D721Med (cell line): ENCODE results near the gene RGS7.

ENCODE experiments used
- DNase-seq: peaks from one replicate; pipeline ENCODE4 v3.0.0; 2011; ENCODE audit warnings: low spot score; ENCODE audit not compliant: insufficient read length
- FAIRE-seq: peaks from 2 replicates; lab custom pipeline; 2011; peaks lifted over from hg19 to GRCh38; lab: Jason Lieb, UNC
- CTCF ChIP-seq: IDR thresholded peaks from 2 replicates; pipeline ENCODE4 v1.5.1; 2012; ENCODE audit warnings: mild to moderate bottlenecking, control low read depth; ENCODE audit not compliant: insufficient read depth; ENCODE audit errors: missing control alignments

RGS7 gene

GRCh38 chr1:241389400-241389799, 32.4 kb upstream of the RGS7 start:
- FAIRE-seq (no peak), DNase-seq (no peak)
- TF ChIP-seq CTCF = no peak

- DNase-seq = no peak
- TF ChIP-seq CTCF = no peak
- FAIRE-seq = no peak
These were observed 30.2 kb upstream of the RGS7 start for GRCh38 chr1:241387216-241387615.

- no peak for DNase-seq
- peak; percentile 88 for FAIRE-seq
These were observed 19.7 kb upstream of the RGS7 start for GRCh38 chr1:241376701-241377100.

GRCh38 chr1:241375886-241376285, 18.9 kb upstream of the RGS7 start:
- no peak for TF ChIP-seq CTCF
- no peak for DNase-seq
- FAIRE-seq = peak; percentile 90

More at GRCh38 chr1:241376701-241377100, 19.7 kb upstream of the RGS7 start:
- TF ChIP-seq CTCF = no peak

- no peak for TF ChIP-seq CTCF
- no peak for FAIRE-seq
These were observed 9.2 kb upstream of the RGS7 start for GRCh38 chr1:241366196-241366595.

GRCh38 chr1:241362350-241362749, 5.3 kb upstream of the RGS7 start:
- no peak for DNase-seq
- TF ChIP-seq CTCF = no peak
- FAIRE-seq = no peak

More at GRCh38 chr1:241366196-241366595, 9.2 kb upstream of the RGS7 start:
- DNase-seq = no peak

GRCh38 chr1:241357366-241358340, 648 bp upstream of the RGS7 start:
- FAIRE-seq (no peak), DNase-seq (no peak)
- TF ChIP-seq CTCF = no peak
